Mucosa of rectum (tissue), 2 donors: Measurements from ENCODE around the gene PEX12.
"Not testable (repeated sequence)": the region's sequence is repeated elsewhere in the genome, so short reads cannot be mapped to it uniquely, and the experiment has no call there.

Source experiments
- H3K27ac ChIP-seq, 2 donors: one replicate each; pipeline ENCODE4 v1.7.0; 2013; ENCODE audit warnings: inconsistent platforms in 2 of 2, low read depth in 2 of 2, low read length in 2 of 2
- H3K27me3 ChIP-seq, 2 donors: one replicate each; pipeline ENCODE4 v1.7.0; 2013; ENCODE audit warnings: low read length in 2 of 2; ENCODE audit not compliant: control insufficient read depth in 2 of 2, insufficient read depth in 2 of 2
- H3K36me3 ChIP-seq, 2 donors: one replicate each; pipeline ENCODE4 v1.7.0; 2013; ENCODE audit warnings: low read length in 2 of 2; ENCODE audit not compliant: control insufficient read depth in 2 of 2, insufficient read depth in 2 of 2
- H3K4me1 ChIP-seq, 2 donors: one replicate each; pipeline ENCODE4 v1.7.0; 2013; ENCODE audit warnings: low read length in 2 of 2, mild to moderate bottlenecking in 1 of 2; ENCODE audit not compliant: control insufficient read depth in 2 of 2, insufficient read depth in 2 of 2
- H3K4me3 ChIP-seq, 2 donors: one replicate each; pipeline ENCODE4 v1.7.0; 2013; ENCODE audit warnings: low read length in 2 of 2
- H3K9ac ChIP-seq, 2 donors: one replicate each; pipeline ENCODE4 v1.7.0; 2013; ENCODE audit warnings: low read length in 2 of 2, low read depth in 1 of 2, mild to moderate bottlenecking in 1 of 2
- H3K9me3 ChIP-seq, 2 donors: one replicate each; pipeline ENCODE4 v1.7.0; 2013; ENCODE audit warnings: low read length in 2 of 2; ENCODE audit not compliant: control insufficient read depth in 2 of 2
- donor health status: healthy.
- donor health status: Normal muscosa, but diverticular disease.

PEX12 gene

GRCh38 chr17:35578197-35578928 is at the start of gene PEX12:
PEX12 (minus strand) TSS chr17:35578571; CDS start chr17:35578021, 550 bp downstream.
- Histone ChIP-seq H3K27ac (peak within 1 kb of the TSS; percentile 82 to 92), H3K9me3 (no peaks in the 10 kb centered on the region), H3K4me3 (peak within 1 kb of the TSS; percentile 90 to 95), H3K27me3 (no peaks in the 10 kb centered on the region), H3K9ac (peak within 1 kb of the TSS; percentile 89 to 97), H3K36me3 (peaks cover 6 to 10% of the 10 kb centered on the region in 2 donors), H3K4me1 (peaks cover 8 to 10% of the 10 kb centered on the region in 2 donors)

GRCh38 chr17:35627417-35627816 is 49.0 kb upstream of the PEX12 start:
- Histone ChIP-seq H3K4me1 (no peaks in the 10 kb centered on the region), H3K27me3 (no peaks in the 10 kb centered on the region), H3K27ac (no peak overlapping the region), H3K36me3 (peaks cover 59 to 60% of the 10 kb centered on the region in 2 donors), H3K4me3 (no peak overlapping the region), H3K9me3 (no peaks in the 10 kb centered on the region), H3K9ac (no peak overlapping the region)

DNA sequence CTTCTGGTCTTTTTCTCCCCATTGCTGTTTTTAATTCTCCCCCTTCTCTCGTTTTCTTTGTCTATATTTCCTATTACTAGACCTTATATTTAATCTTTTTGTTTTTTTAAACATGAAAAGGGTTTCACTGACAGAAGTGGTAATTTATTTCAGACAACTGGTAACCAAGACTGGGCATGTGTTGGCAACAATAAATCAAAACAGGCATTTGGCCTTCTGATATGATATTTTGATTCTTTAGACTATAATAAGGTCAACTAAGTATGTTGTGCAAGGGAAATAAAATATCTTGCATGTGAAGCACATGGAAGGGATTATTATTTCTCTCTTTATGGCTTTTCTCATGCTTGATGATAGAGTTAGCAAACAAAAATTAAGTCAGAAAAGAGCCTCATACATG is 43.4 kb upstream of the PEX12 start:
- H3K27ac ChIP-seq: no peak overlapping the region
- H3K27me3 ChIP-seq: no peaks in the 10 kb centered on the region
- no peak overlapping the region for H3K4me3 ChIP-seq
- peaks cover 19 to 34% of the 10 kb centered on the region in 2 donors for H3K36me3 ChIP-seq
- H3K4me1 ChIP-seq: peaks cover 0 to 6% of the 10 kb centered on the region in 2 donors
- H3K9ac ChIP-seq: no peak overlapping the region
- no peaks in the 10 kb centered on the region for H3K9me3 ChIP-seq

GRCh38 chr17:35618628-35619027 is 40.3 kb upstream of the PEX12 start:
- Histone ChIP-seq H3K36me3 (peaks cover 10 to 17% of the 10 kb centered on the region in 2 donors), H3K4me3 (no peak overlapping the region), H3K27ac (no peak overlapping the region), H3K4me1 (peaks cover 0 to 6% of the 10 kb centered on the region in 2 donors), H3K9ac (no peak overlapping the region), H3K27me3 (no peaks in the 10 kb centered on the region), H3K9me3 (no peaks in the 10 kb centered on the region)

- Histone ChIP-seq H3K9ac (no peak overlapping the region), H3K27me3 (no peaks in the 10 kb centered on the region), H3K27ac (no peak overlapping the region), H3K36me3 (peaks cover 6 to 22% of the 10 kb centered on the region in 2 donors), H3K9me3 (no peaks in the 10 kb centered on the region), H3K4me3 (no peak overlapping the region), H3K4me1 (peaks cover 0 to 6% of the 10 kb centered on the region in 2 donors)
Measured at GRCh38 chr17:35617505-35617904, 39.1 kb upstream of the PEX12 start.

GRCh38 chr17:35616536-35616935 is 38.2 kb upstream of the PEX12 start:
- Histone ChIP-seq H3K4me1 (peaks cover 0 to 6% of the 10 kb centered on the region in 2 donors), H3K9me3 (no peaks in the 10 kb centered on the region), H3K27me3 (no peaks in the 10 kb centered on the region), H3K4me3 (no peak overlapping the region), H3K27ac (no peak overlapping the region), H3K36me3 (peaks cover 4 to 22% of the 10 kb centered on the region in 2 donors), H3K9ac (no peak overlapping the region)

GRCh38 chr17:35614810-35615209 is 36.4 kb upstream of the PEX12 start:
- no peaks in the 10 kb centered on the region for H3K27me3 ChIP-seq
- H3K36me3 ChIP-seq: peaks cover 10 to 29% of the 10 kb centered on the region in 2 donors
- no peak overlapping the region for H3K9ac ChIP-seq
- H3K9me3 ChIP-seq: no peaks in the 10 kb centered on the region
- peaks cover 0 to 6% of the 10 kb centered on the region in 2 donors for H3K4me1 ChIP-seq
- H3K4me3 ChIP-seq: no peak overlapping the region
- H3K27ac ChIP-seq: no peak overlapping the region

GRCh38 chr17:35612924-35613521 is 34.7 kb upstream of the PEX12 start:
- Histone ChIP-seq H3K27me3 (no peaks in the 10 kb centered on the region), H3K4me1 (peaks cover 0 to 2% of the 10 kb centered on the region in 2 donors), H3K4me3 (no peak overlapping the region), H3K9me3 (no peaks in the 10 kb centered on the region), H3K9ac (no peak overlapping the region), H3K36me3 (peaks cover 24 to 39% of the 10 kb centered on the region in 2 donors), H3K27ac (no peak overlapping the region)

GRCh38 chr17:35610746-35611145 is 32.4 kb upstream of the PEX12 start:
- not testable (repeated sequence) for H3K4me1 ChIP-seq, H3K9ac ChIP-seq, H3K4me3 ChIP-seq, H3K9me3 ChIP-seq, H3K27ac ChIP-seq, H3K27me3 ChIP-seq
- peaks cover 41 to 45% of the 10 kb centered on the region in 2 donors for H3K36me3 ChIP-seq

DNA sequence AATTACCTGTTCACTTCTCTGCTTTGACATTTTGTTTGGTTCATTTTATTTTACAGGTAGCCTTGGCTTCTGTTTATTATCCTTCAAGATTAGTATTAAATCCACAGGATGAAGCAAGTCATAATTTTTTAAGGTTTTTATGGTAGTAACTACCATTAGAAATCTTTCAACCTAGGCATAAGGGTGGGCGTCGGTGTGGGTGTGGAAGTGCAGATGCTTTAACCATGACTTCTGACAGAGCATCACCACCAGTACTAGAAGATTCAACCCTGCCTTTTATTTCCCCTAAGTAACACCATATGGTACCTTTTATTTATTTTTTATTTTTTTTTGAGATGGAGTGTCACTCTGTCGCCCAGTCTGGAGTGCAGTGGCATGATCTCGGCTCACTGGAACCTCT is 31.5 kb upstream of the PEX12 start:
- no peak overlapping the region for H3K27ac ChIP-seq
- H3K9ac ChIP-seq: no peak overlapping the region
- no peaks in the 10 kb centered on the region for H3K27me3 ChIP-seq
- H3K9me3 ChIP-seq: no peaks in the 10 kb centered on the region
- H3K36me3 ChIP-seq: peaks cover 45% of the 10 kb centered on the region in 2 donors
- no peak overlapping the region for H3K4me3 ChIP-seq
- no peaks in the 10 kb centered on the region for H3K4me1 ChIP-seq
